ENCODE measurements around the gene NTN1. TPM values are rescaled to one million over a fixed set of nuclear protein-coding genes. Genes with fewer than 3 reads are reported as not detected.

NTN1 gene
- total and polyA plus RNA-seq, 2 of the 4 experiments (the other 2 are of a cell fraction) = under 0.01 to 0.07 TPM

DNA sequence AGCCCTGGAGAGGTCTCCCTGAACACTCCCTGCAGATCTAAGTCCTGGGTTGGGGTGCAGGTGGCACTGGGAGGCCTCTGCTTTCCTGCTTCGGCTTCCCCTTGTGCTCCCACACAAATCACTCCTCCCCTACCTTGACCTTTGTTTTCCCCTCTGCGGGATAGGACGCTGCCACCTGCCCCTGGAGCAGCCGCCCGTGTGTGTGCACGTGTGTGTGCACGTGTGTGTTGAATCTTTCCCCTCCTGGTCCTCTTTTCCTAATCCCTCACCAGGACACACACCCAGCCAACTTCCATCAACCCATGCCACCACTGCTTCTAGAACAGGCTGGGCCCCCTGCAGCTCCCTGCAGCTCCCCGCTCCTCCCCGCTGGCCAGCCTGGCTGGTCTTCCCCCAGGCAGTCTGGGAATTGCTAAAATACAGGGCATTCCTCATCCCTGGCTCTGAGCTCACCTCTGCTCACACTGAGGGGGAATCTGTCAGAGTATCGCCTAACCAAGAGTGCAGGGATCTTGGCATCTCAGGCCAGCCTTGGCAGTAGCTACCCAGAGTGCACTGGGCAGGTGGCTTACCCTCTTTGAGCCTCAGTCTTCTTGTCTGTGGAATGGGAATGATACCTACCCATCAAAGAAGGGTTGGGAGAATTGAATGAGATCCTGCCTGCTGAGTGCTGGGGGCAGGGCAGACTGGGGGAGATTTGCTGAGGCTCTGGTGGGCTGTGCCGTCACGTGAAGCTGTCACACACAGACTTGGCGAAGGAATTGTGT, 198.5 kb downstream of the NTN1 start:
- no peak overlapping the region for H3K4me2 ChIP-seq (ENCODE audit: low read depth, low read length)
- intact Hi-C loops (cut with micrococcal nuclease) (loop anchor here (10.0 kb wide), 1 partner anchor 55 kb away; no protein-coding TSS in a partner anchor), in situ Hi-C loops (cut with MboI; ENCODE audit: low sequenced_read_pairs) (no loop called here), dilution Hi-C loops (cut with HindIII; ENCODE audit: low sequenced_read_pairs, unreplicated experiment) (no loop called here)
- no TSS peak for BruUV-seq (replicated peaks)
- H3K27ac ChIP-seq (ENCODE audit: insufficient read depth, low read length) = no peak overlapping the region
- no peaks in the 10 kb centered on the region for H3K36me3 ChIP-seq (ENCODE audit: control insufficient read depth, insufficient read depth, low read length)
- no peak overlapping the region for H3K23ac ChIP-seq (ENCODE audit: low read depth, low read length)
- no peaks in the 10 kb centered on the region for H3K79me1 ChIP-seq (ENCODE audit: low read depth in 1 of 2, low read length in 2 of 2)
- ChIA-PET POLR2A (ENCODE audit: unreplicated experiment) (no interaction called here), CTCF (no interaction called here)
- H3K4ac ChIP-seq (ENCODE audit: low read depth, low read length) = no peak overlapping the region
- H4K91ac ChIP-seq (ENCODE audit: insufficient read depth, low read depth, low read length) = no peak overlapping the region
- DNase-seq = no peak
- no peak overlapping the region for H4K5ac ChIP-seq (ENCODE audit: low read depth, low read length)
- H2AK9ac ChIP-seq (replicated peaks; ENCODE audit: low read depth, low read length, poor library complexity) = no peak overlapping the region
- H2BK20ac ChIP-seq (ENCODE audit: low read depth, low read length) = no peak overlapping the region
- H3K14ac ChIP-seq (replicated peaks; ENCODE audit: low read depth, low read length) = no peak overlapping the region
- 97% methylated on average over 5 of the region's 13 CpGs; no CpG with 5 or more reads in 1 of the 2 experiments for WGBS, 2 experiments (ENCODE audit: extremely low coverage in 2 of 2, insufficient read length in 1 of 2)
- no peak for ATAC-seq (ENCODE audit: low read depth)
- H3K56ac ChIP-seq (ENCODE audit: extremely low read depth, insufficient read depth, low read length) = no peak overlapping the region
- H3K9me1 ChIP-seq (ENCODE audit: insufficient read depth, low read length) = no peaks in the 10 kb centered on the region
- no peak overlapping the region for H3K9ac ChIP-seq (ENCODE audit: low read depth, low read length)
- no peak overlapping the region for H3K18ac ChIP-seq (ENCODE audit: low read depth, low read length)
- H3K27me3 ChIP-seq (ENCODE audit: control insufficient read depth, insufficient read depth, low read length) = no peaks in the 10 kb centered on the region
- no peak overlapping the region for H2BK5ac ChIP-seq (ENCODE audit: low read depth, low read length, poor library complexity, severe bottlenecking)
- no peak overlapping the region for H4K8ac ChIP-seq (ENCODE audit: low read depth in 2 of 2, low read length in 2 of 2)
- H4K20me1 ChIP-seq (ENCODE audit: insufficient read depth, low read length) = no peaks in the 10 kb centered on the region
- peaks cover 4% of the 10 kb centered on the region; the same call in 1 of the 2 replicates for H3K9me3 ChIP-seq (ENCODE audit: control insufficient read depth, insufficient read depth, low read length)
- H3K4me1 ChIP-seq (ENCODE audit: control insufficient read depth, insufficient read depth, low read length) = peaks cover 6% of the 10 kb centered on the region; the same call in 1 of the 2 replicates
- no peak overlapping the region for H2AFZ ChIP-seq (replicated peaks; ENCODE audit: low read length, poor library complexity)
- no peak overlapping the region for H3K4me3 ChIP-seq (ENCODE audit: insufficient read depth, low read depth, low read length)
- TF ChIP-seq RAD21 (IDR thresholded peaks at IDR 0.05; ENCODE audit: low read length) (no peak), NFE2L2 (IDR thresholded peaks at IDR 0.05; ENCODE audit: low read depth, low read length) (no peak), RCOR1 (IDR thresholded peaks at IDR 0.05; ENCODE audit: insufficient replicate concordance, low read length) (no peak), BHLHE40 (IDR thresholded peaks at IDR 0.05; ENCODE audit: low read depth, low read length) (no peak), CHD1 (IDR thresholded peaks at IDR 0.05; ENCODE audit: low read depth, low read length) (no peak), RFX5 (IDR thresholded peaks at IDR 0.05; ENCODE audit: low read depth, low read length) (no peak), MXI1 (IDR thresholded peaks at IDR 0.05; ENCODE audit: borderline replicate concordance, low read depth, low read length) (no peak), POLR2A (IDR thresholded peaks at IDR 0.05; ENCODE audit: low read depth, low read length) (no peak), CEBPB (IDR thresholded peaks at IDR 0.05; ENCODE audit: low read depth, low read length) (no peak)
- H2BK120ac ChIP-seq (ENCODE audit: low read depth, low read length) = no peak overlapping the region
- H2BK15ac ChIP-seq (ENCODE audit: low read depth, low read length) = no peak overlapping the region
- no peak overlapping the region for H2AK5ac ChIP-seq (ENCODE audit: low read depth, low read length)
